ENCODE measurements around the gene RAI1.
A peak's percentile ranks its signal among the peaks of the same experiment; 100 is the strongest.

Gene RAI1

GRCh38 chr17:17820463-17821158 is 139.4 kb downstream of the RAI1 start:
- no peak for DNase-seq

- no peak for DNase-seq
These were observed 140.9 kb downstream of the RAI1 start for GRCh38 chr17:17822189-17822588.

GRCh38 chr17:17822616-17823015 is 141.4 kb downstream of the RAI1 start:
- no peak for DNase-seq

GRCh38 chr17:17823433-17824118 is 142.3 kb downstream of the RAI1 start:
- DNase-seq = peak; percentile 63

- no peak for DNase-seq
These were observed 143.0 kb downstream of the RAI1 start for GRCh38 chr17:17824119-17824782.

GRCh38 chr17:17824783-17825614 is 143.7 kb downstream of the RAI1 start:
- DNase-seq = no peak

GRCh38 chr17:17826342-17826713 is 145.1 kb downstream of the RAI1 start:
- DNase-seq = no peak

- no peak for DNase-seq
These were observed 145.9 kb downstream of the RAI1 start for GRCh38 chr17:17826942-17827785.

- no peak for DNase-seq
These were observed 146.8 kb downstream of the RAI1 start for GRCh38 chr17:17827826-17828621.

GRCh38 chr17:17830269-17830567 is 149.0 kb downstream of the RAI1 start:
- no peak for DNase-seq

GRCh38 chr17:17830740-17831207 is 149.5 kb downstream of the RAI1 start:
- no peak for DNase-seq

- DNase-seq = no peak
These were observed 150.2 kb downstream of the RAI1 start for GRCh38 chr17:17831208-17832031.

GRCh38 chr17:17832032-17832363 is 150.7 kb downstream of the RAI1 start:
- no peak for DNase-seq

- no peak for DNase-seq
These were observed 152.6 kb downstream of the RAI1 start for GRCh38 chr17:17833658-17834357.

GRCh38 chr17:17834974-17835373 is 153.7 kb downstream of the RAI1 start:
- no peak for DNase-seq

- DNase-seq = no peak
These were observed 154.4 kb downstream of the RAI1 start for GRCh38 chr17:17835415-17836249.

- DNase-seq = peak; percentile 94
These were observed 155.1 kb downstream of the RAI1 start for GRCh38 chr17:17836250-17836817.

GRCh38 chr17:17836818-17837379 is 155.6 kb downstream of the RAI1 start, which contains the start of gene SREBF1:
Gene SREBF1, minus strand, starts transcription at chr17:17836986. Its CDS starts 169 bp downstream, at chr17:17836817.
- DNase-seq = no peak
